ENCODE results near the gene PPWD1.

GRCh38 chr5:65535529-65535987 lies 27.5 kb upstream of the PPWD1 start:
- TF ChIP-seq CTCF (IDR thresholded peaks at IDR 0.05) (no peak), ZFX (IDR thresholded peaks at IDR 0.05; ENCODE audit: borderline replicate concordance) (no peak)

Measured in 22Rv1 (cell line).